Ovary (tissue), 9 donors: ENCODE results near the gene ANKRD22. TPM values are rescaled to one million over a fixed set of nuclear protein-coding genes. Genes with fewer than 3 reads are reported as not detected.
A peak's percentile ranks its signal among the peaks of the same experiment; 100 is the strongest.
"Not testable (repeated sequence)": the region's sequence is repeated elsewhere in the genome, so short reads cannot be mapped to it uniquely, and the experiment has no call there.

Source experiments
- DNase-seq, 5 donors: peaks; one replicate each; pipeline ENCODE4 v3.0.0-alpha.2; 2019 to 2020
- H3K27ac ChIP-seq, 2 donors: fragments of 200-600 bp; one replicate each; pipeline versions ENCODE4 v1.5.1 to v1.8.0; 2019 to 2022
- H3K27me3 ChIP-seq: fragments of 200-600 bp; one replicate; pipeline ENCODE4 v1.8.0; 2022
- H3K36me3 ChIP-seq: fragments of 200-600 bp; sonication (generic); one replicate; pipeline ENCODE4 v1.5.1; 2019
- H3K4me1 ChIP-seq: one replicate; pipeline ENCODE4 v1.8.1; 2013; ENCODE audit warnings: mild to moderate bottlenecking, moderate library complexity; ENCODE audit not compliant: insufficient read depth
- H3K4me3 ChIP-seq: fragments of 200-600 bp; sonication (generic); one replicate; pipeline ENCODE4 v1.5.1; 2017
- H3K9me3 ChIP-seq, 2 donors: fragments of 200-600 bp in 1 of 2; sonication (generic) in 1 of 2; one replicate each; pipeline versions ENCODE4 v1.5.1 to v1.8.1; 2013 to 2019; ENCODE audit warnings: mild to moderate bottlenecking in 1 of 2, moderate library complexity in 1 of 2
- CTCF ChIP-seq, 3 donors: fragments of 450-650 bp in 2 of 3; fragments of 200-600 bp in 1 of 3; IDR thresholded peaks; one replicate each; pipeline versions ENCODE4 v1.5.1 to v1.8.0; 2016 to 2022; ENCODE audit warnings: antibody characterized with exemption in 3 of 3, mild to moderate bottlenecking in 1 of 3
- EP300 ChIP-seq: sonication (generic); formaldehyde crosslinking; IDR thresholded peaks from one replicate; pipeline ENCODE4 v1.6.1; 2017; ENCODE audit warnings: antibody characterized with exemption
- POLR2A ChIP-seq: fragments of 450-650 bp; IDR thresholded peaks from one replicate; pipeline ENCODE4 v1.6.1; 2017; ENCODE audit warnings: antibody characterized with exemption, mild to moderate bottlenecking, moderate library complexity
- WGBS, 3 donors: extraction: QIAGEN DNeasy Blood & Tissue Kit in 1 of 3; methylation state at CpG; one replicate each; pipeline versions ENCODE4 v1.1.5 to v1.1.7; 2013 to 2017; 5-methylcytosine and 5-hydroxymethylcytosine counted together
- intact Hi-C, 4 donors: fragments of 100-400 bp; cut with DNase I; formaldehyde crosslinking; loops; one replicate each; pipeline versions ENCODE4 v1.11.0 to v1.15.1; 2022 to 2023
- polyA plus RNA-seq, 2 donors: library from polyadenylated mRNA; stranded (reverse); fragments of 200-250 nt in 1 of 2; fragments of 350-450 nt in 1 of 2; fragmentation: Illumina TruSeq in 1 of 2; extraction: RNeasy Lipid Tissue Mini Kit (QIAGEN cat#74804) in 1 of 2; gene quantifications; one replicate each; pipeline ENCODE4 v1.2.3, GENCODE V29; 2013 to 2014
- total RNA-seq, 7 donors: library from RNA; depleted of rRNA in 2 of 7; stranded (reverse); fragments of >200 nt in 2 of 7; fragmentation: NEBNext Ultra II Directional in 3 of 7; extraction: Animal tissue kit (Norgen Biotek cat#: 25700) in 3 of 7; gene quantifications; one replicate each; pipeline versions ENCODE4 v1.1.0 to v1.2.4, GENCODE V29; 2016 to 2023
- donor health status: DM: no; HTN: no; CAD: no; lungs with moderate emphysema.
- donor health status: DM: no; HTN: no; CAD: no.
- donor health status: Bipolar disorder and iron deficiency.
- donor health status: DM: yes; HTN: yes; CAD: no.
- donor health status: DM: no; HTN: no; CAD: no.
- donor health status: DM: yes; HTN: yes; CAD: no.

The ANKRD22 gene
- total and polyA plus RNA-seq, 9 donors = 0.42 to 0.63 TPM; not detected in 7

GRCh38 chr10:88883448-88883809 lies 31.8 kb upstream of the ANKRD22 start:
- WGBS, 3 donors = 52 to 65% (median 53%) methylated on average over 2 of the region's 2 CpGs
- no peak overlapping the region for H3K4me3 ChIP-seq
- peaks cover 11% of the 10 kb centered on the region for H3K4me1 ChIP-seq
- no peak for DNase-seq
- TF ChIP-seq CTCF (IDR thresholded peaks at IDR 0.05) = no peak
- no peak for TF ChIP-seq EP300
- no peak for TF ChIP-seq POLR2A
- peak overlapping the region in 1 of 2 donors; percentile 93 for H3K27ac ChIP-seq
- no peaks in the 10 kb centered on the region for H3K9me3 ChIP-seq
- H3K27me3 ChIP-seq = no peaks in the 10 kb centered on the region
- intact Hi-C loops = loop anchor here in 3 of 4 donors (5.0 kb wide), 3 partner anchors 39 to 49 kb away; no protein-coding TSS in a partner anchor
- no peaks in the 10 kb centered on the region for H3K36me3 ChIP-seq

GRCh38 chr10:88882646-88883447 lies 31.2 kb upstream of the ANKRD22 start:
- H3K27me3 ChIP-seq, H3K9me3 ChIP-seq, DNase-seq, H3K36me3 ChIP-seq, H3K4me3 ChIP-seq: not testable (repeated sequence)
- intact Hi-C loops = loop anchor here in 3 of 4 donors (5.0 kb wide), 3 partner anchors 39 to 49 kb away; no protein-coding TSS in a partner anchor
- 45 to 54% (median 48%) methylated on average over 8 of the region's 8 CpGs for WGBS, 3 donors
- H3K27ac ChIP-seq = peak overlapping the region in 1 of 2 donors; percentile 93
- peaks cover 11% of the 10 kb centered on the region for H3K4me1 ChIP-seq

GRCh38 chr10:88881922-88882645 lies 30.4 kb upstream of the ANKRD22 start:
- Histone ChIP-seq H3K4me1 (peaks cover 8% of the 10 kb centered on the region), H3K36me3 (no peaks in the 10 kb centered on the region), H3K27ac (peak overlapping the region in 1 of 2 donors; percentile 93), H3K27me3 (no peaks in the 10 kb centered on the region), H3K4me3 (no peak overlapping the region), H3K9me3 (no peaks in the 10 kb centered on the region)
- no peak for DNase-seq
- intact Hi-C loops = loop anchor here in 3 of 4 donors (5.0 kb wide), 3 partner anchors 40 to 50 kb away; no protein-coding TSS in a partner anchor
- no peak for TF ChIP-seq POLR2A
- 31 to 38% (median 36%) methylated on average over 5 of the region's 5 CpGs for WGBS, 3 donors

DNA sequence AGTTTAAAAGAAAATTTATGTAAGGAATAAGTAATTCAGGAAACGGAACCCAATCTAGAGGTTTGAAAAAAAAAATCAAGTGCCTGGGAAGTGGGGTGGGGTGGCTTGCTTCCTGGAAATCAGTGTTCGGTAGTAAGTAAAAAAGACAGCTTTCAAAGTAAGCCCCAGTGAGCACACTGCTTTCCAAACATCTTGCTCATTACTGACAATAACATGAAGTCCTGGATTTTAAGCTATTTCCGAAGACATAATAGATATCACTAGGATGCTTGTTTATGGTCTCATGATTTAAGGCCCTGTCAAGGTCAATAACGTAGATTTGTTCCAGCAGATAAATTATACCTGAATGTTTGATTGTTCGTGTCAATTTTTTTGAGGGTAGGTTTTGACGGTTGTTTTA lies 29.7 kb upstream of the ANKRD22 start:
- no peak for TF ChIP-seq POLR2A
- TF ChIP-seq CTCF (IDR thresholded peaks at IDR 0.05) = no peak
- DNase-seq = no peak
- intact Hi-C loops = loop anchor here in 3 of 4 donors (5.0 kb wide), 3 partner anchors 41 to 51 kb away; no protein-coding TSS in a partner anchor
- H3K9me3 ChIP-seq = no peaks in the 10 kb centered on the region
- H3K4me1 ChIP-seq = peaks cover 8% of the 10 kb centered on the region
- no peaks in the 10 kb centered on the region for H3K36me3 ChIP-seq
- H3K4me3 ChIP-seq = peak overlapping the region; percentile 86
- WGBS, 3 donors = 4 to 9% (median 6%) methylated on average over 6 of the region's 6 CpGs
- no peaks in the 10 kb centered on the region for H3K27me3 ChIP-seq
- peak overlapping the region; percentile 93 to 94 for H3K27ac ChIP-seq

DNA sequence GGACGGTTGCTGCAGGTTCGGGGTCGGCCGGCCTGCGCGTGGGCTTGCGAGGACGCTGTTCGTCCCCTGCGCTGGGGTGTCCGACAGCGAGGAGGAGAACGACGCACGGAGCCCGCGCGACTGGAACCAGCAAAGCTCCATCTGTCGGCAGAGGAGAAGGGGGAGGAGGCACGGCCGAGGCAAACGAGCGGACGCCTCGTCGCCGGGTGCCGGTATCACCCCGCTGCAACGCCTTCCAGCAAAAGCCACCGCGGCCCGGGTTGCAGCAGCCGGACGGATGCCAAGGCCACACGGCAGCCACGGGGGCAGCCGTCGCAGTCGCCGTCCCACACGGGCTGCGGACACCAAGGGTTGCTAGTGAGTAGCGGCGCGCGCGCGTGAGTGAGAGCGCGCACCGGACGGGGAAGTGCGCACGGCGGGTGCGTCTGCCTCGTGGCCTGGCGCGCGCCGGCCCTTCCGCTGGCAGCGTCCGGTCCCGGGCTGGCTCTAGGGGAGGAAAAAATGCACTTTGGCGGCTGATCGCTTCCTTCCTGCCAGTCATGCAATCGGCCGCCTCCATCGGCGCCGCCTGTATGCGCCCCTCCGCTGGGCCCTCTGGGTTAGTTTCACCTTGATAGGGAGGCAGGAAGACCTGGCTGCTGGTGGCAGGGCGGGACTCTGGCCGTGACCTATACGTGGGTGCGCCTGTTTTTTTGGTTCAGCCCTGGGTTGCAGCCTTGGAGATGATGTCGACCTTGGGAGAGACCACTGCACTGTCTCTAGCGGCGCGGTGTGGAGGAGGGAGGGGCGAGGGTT lies 28.8 kb upstream of the ANKRD22 start:
- Histone ChIP-seq H3K9me3 (no peaks in the 10 kb centered on the region), H3K36me3 (no peaks in the 10 kb centered on the region), H3K4me3 (peak overlapping the region; percentile 86), H3K4me1 (peaks cover 8% of the 10 kb centered on the region), H3K27ac (peak overlapping the region; percentile 93 to 94), H3K27me3 (no peaks in the 10 kb centered on the region)
- peak in 1 of 3 donors; percentile 3 for TF ChIP-seq CTCF (IDR thresholded peaks at IDR 0.05)
- TF ChIP-seq EP300 = no peak
- peak; percentile 55 for TF ChIP-seq POLR2A
- WGBS, 3 donors = 0 to 1% (median 0%) methylated on average over 70 to 84 of the region's 84 CpGs
- intact Hi-C loops = loop anchor here in 3 of 4 donors (5.0 kb wide), 3 partner anchors 42 to 52 kb away; no protein-coding TSS in a partner anchor
- DNase-seq = peak; percentile 75 to 88 (median 82)
